GM21576 (cell line): ENCODE measurements around the gene GDNF.

ENCODE experiments used
- ATAC-seq: cut with Tn5 transposase; IDR thresholded peaks from one replicate; pipeline ENCODE4 v1.9.1; 2021; ENCODE audit warnings: mild to moderate bottlenecking, moderate library complexity; ENCODE audit not compliant: unreplicated experiment

The GDNF gene

GRCh38 chr5:37847978-37848425, 8.2 kb upstream of the GDNF start:
- peak; percentile 67 for ATAC-seq

DNA sequence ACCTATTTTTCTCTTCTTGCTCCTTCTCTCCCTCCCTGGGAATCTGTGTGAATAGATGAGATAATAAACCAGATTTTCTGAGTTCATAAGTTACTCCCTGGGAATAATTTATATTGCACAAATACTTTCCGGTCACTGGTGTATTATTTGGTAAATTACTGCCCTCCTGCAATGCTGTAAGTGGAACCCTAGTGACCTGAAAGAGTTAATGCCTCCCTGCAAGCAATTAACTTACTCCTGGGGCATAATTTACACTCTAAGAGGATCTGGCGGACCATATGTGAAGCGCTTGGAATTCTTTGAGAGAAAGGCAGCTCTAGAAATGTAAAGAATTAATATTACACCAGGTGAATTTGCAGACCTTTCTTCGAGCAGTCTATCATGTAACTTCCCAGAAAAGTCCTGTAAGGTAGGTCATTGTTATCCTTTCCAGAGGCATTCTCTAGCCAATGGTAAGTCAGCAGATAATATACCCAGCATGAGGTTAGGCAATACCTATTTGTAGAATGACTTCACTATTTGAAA, 7.0 kb upstream of the GDNF start:
- ATAC-seq = no peak

DNA sequence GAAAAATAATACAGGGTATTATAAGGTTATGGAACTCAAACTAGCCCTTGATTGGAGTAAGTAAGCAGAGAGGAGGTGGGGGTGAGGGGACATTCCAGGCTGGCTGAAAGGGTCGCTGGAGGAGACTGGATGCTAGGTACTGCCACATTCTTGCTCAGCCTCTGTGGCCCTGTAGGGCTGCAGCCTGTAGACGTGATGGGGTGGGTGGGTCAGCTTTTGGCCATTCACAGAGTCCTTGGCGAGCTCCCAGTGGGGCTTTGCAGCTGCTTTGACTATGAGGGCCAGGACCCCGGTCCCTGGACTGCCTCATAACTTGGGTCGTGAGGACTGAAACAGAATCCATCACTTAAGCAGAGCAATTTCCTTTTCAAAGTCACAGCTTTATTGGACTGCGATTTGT, 4.2 kb upstream of the GDNF start:
- ATAC-seq = no peak

GRCh38 chr5:37842048-37842447, 2.2 kb upstream of the GDNF start:
- ATAC-seq = no peak

DNA sequence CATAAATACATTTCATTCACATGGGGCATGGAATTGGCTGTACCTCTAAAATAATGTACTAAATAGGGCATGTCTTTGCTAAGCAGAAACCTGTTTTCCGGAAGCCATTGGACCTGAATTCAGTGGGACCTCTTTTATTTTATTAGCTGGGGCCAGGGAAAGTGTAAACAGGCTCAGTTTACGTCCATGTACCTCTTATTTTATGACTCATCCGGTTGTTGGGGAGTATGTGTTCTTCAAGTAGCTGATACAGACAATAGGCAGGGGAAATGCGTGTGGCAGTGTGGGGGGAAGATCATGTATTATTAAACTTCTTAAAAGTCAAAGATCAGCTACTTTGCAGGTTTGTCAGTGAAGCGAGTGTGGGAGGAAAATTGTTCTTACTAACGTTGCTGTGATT, 1.4 kb upstream of the GDNF start:
- ATAC-seq = no peak

- no peak for ATAC-seq
Observed at GRCh38 chr5:37840053-37841034, 503 bp upstream of the GDNF start.

- ATAC-seq = no peak
Observed at GRCh38 chr5:37838933-37839341, 904 bp downstream of the GDNF start.

DNA sequence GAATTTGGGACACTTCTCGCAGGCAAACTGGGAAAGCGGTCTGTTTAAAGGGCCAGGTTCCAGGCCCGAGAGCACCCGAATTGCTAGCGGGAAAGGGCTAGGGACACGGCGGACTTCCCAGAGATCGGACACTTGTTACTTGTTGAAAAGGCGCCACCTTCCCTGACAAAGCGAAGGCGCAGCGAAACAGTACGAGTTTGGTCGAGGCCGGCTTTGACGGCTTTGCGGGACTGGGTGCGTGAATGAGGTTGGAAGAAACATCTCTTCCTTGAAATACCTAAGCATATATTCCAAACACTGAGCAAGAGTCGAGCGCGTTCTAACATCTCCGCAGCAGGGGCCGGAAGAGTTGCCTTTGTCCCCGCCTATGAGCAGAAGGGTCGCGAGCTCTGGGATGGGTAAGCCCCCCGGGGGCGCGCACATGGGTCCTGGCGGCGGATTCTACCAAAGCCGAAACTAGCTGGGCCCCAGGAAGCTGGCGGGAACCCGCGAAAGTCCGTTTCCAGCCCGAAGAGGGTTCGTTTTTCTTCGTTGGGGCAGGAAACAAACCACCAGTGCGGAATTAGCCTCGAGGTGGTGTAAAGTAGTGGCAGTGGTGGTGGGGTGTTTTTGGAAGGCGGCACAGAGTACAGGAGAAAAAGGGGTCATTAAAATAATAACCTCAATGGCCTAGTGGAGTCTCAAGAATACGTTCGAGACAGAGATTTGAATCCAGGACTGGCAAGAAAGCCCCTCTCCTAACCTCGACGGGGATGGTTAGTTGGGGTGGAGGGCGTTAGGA, 1.5 kb downstream of the GDNF start:
- no peak for ATAC-seq

- peak; percentile 66 for ATAC-seq
Observed at GRCh38 chr5:37837414-37838032, 2.3 kb downstream of the GDNF start.

GRCh38 chr5:37836592-37837413, 3.0 kb downstream of the GDNF start:
- peak; percentile 6 for ATAC-seq

DNA sequence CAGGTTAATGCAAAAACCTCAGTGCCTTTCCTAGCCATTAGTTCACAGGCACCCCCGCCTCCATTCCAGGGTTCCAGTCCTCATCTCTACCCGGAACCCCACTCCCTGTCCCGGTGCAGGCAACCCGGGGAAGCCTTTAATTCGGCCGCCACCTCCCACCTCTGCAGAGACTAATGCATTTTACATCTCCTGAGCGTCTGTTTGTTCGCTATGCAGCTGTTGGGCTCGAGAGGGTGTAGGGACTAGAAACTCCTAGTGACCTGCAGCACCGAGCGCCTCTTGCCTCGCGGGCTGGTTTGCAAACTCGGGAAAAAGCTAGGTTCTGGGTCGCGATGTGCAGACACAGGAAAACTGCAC, 3.6 kb downstream of the GDNF start:
- no peak for ATAC-seq

- no peak for ATAC-seq
Observed at GRCh38 chr5:37835380-37835973, 4.4 kb downstream of the GDNF start.

DNA sequence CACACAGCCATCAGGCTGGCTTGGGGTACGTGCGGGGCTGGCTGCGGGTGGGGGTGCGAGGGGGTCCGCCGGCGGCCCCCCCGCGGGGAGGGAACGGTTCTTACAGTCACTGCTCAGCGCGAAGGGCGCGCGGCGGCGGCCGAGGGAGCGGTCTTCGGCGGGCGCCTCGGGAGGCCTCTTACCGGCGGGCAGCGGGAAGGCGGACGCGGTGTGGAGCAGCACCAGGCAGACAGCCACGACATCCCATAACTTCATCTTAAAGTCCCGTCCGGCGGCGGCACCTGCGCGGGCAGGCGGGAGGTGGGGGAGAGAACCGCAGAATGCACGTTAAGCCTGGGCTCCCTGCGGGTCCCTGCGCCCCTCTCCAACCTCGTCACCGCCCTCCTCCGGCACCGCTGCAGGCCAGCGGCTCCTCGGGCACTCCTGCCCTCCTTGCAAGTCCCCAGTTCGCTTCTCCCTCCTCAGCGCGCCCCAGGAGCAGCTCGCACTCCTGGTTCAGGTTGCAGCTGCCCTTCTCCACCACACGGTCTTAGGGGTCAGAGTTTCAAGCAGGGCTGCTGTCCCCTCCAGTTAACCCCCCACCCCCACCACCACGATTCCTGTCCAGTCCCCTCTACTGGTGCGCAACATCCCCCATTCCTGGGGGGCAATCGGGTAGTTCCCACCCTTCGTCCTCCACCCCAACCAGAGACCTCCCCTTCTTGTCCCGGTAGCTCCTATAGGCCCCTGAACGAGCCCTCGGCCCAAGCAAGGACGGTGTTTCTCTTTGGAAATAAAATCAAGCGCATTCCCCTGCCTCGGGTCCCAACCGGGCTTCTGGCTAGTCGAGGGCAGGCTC, 5.1 kb downstream of the GDNF start:
- ATAC-seq = no peak

DNA sequence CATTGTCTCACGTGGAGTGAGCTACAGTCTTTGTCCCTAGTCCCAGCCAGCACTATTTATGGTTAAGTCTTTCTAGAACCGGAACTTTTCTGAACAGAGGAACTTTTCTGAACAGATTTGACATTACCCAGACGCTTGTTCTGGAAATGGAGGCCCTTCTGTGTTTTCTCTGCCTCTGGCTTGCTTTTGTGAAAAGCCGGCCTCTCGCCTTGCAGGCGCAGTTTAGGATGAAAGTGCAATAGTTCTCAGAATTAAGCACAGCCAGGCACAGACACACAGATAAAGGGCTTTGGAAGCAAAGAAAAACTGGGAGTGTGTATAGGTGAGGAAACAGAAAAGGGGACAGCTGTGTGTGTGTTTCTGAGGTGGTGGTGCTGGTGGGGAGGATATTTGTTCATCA, 5.9 kb downstream of the GDNF start:
- no peak for ATAC-seq

GRCh38 chr5:37831821-37832534, 7.9 kb downstream of the GDNF start:
- ATAC-seq = no peak

- ATAC-seq = no peak
Observed at GRCh38 chr5:37830348-37830747, 9.5 kb downstream of the GDNF start.

- ATAC-seq = no peak
Observed at GRCh38 chr5:37825334-37825915, 14.4 kb downstream of the GDNF start.
